GM19324 (cell line): ENCODE measurements around the gene UQCR11.

ENCODE experiments used
- ATAC-seq: cut with Tn5 transposase; IDR thresholded peaks from one replicate; pipeline ENCODE4 v1.9.1; 2021; ENCODE audit warnings: mild to moderate bottlenecking, moderate library complexity; ENCODE audit not compliant: unreplicated experiment, low FRiP score

The UQCR11 gene

GRCh38 chr19:1636325-1637236 lies 31.3 kb upstream of the UQCR11 start:
- no peak for ATAC-seq

GRCh38 chr19:1634938-1635243 lies 29.6 kb upstream of the UQCR11 start:
- ATAC-seq = no peak

GRCh38 chr19:1634242-1634937 lies 29.1 kb upstream of the UQCR11 start:
- ATAC-seq = no peak

GRCh38 chr19:1633269-1633826 lies 28.1 kb upstream of the UQCR11 start:
- no peak for ATAC-seq

GRCh38 chr19:1632462-1633268 lies 27.4 kb upstream of the UQCR11 start:
- ATAC-seq = no peak

GRCh38 chr19:1631557-1632100 lies 26.4 kb upstream of the UQCR11 start:
- no peak for ATAC-seq

- ATAC-seq = no peak
These were observed 25.5 kb upstream of the UQCR11 start for GRCh38 chr19:1630811-1631210.

- ATAC-seq = no peak
These were observed 24.8 kb upstream of the UQCR11 start for GRCh38 chr19:1630012-1630411.

GRCh38 chr19:1629256-1629808 lies 24.1 kb upstream of the UQCR11 start:
- no peak for ATAC-seq

GRCh38 chr19:1627194-1627593 lies 21.9 kb upstream of the UQCR11 start:
- ATAC-seq = no peak

GRCh38 chr19:1626417-1627010 lies 21.3 kb upstream of the UQCR11 start:
- ATAC-seq = no peak

GRCh38 chr19:1624458-1624857 lies 19.2 kb upstream of the UQCR11 start:
- no peak for ATAC-seq

GRCh38 chr19:1622541-1622940 lies 17.3 kb upstream of the UQCR11 start:
- ATAC-seq = no peak

- no peak for ATAC-seq
These were observed 16.7 kb upstream of the UQCR11 start for GRCh38 chr19:1622007-1622406.

- no peak for ATAC-seq
These were observed 16.3 kb upstream of the UQCR11 start for GRCh38 chr19:1621574-1621973.

- ATAC-seq = no peak
These were observed 15.8 kb upstream of the UQCR11 start for GRCh38 chr19:1621021-1621420.

- no peak for ATAC-seq
These were observed 15.2 kb upstream of the UQCR11 start for GRCh38 chr19:1620502-1620901.

GRCh38 chr19:1619703-1620102 lies 14.4 kb upstream of the UQCR11 start:
- ATAC-seq = no peak

GRCh38 chr19:1619094-1619439 lies 13.8 kb upstream of the UQCR11 start:
- ATAC-seq = no peak
